Gastrocnemius medialis (tissue), 4 donors: ENCODE data around the gene RORC. TPM values are rescaled to one million over a fixed set of nuclear protein-coding genes. Genes with fewer than 3 reads are reported as not detected.

Source experiments
- ATAC-seq, 2 donors: fragments of 150-250 bp; one replicate each; pipeline ENCODE4 v1.9.1; 2016
- DNase-seq, 2 donors: peaks; one replicate each; pipeline ENCODE4 v3.0.0-alpha.2; 2019
- H3K27ac ChIP-seq, 4 donors: fragments of 200-600 bp; sonication (generic); 1 replicate in 1 of 4; 2 replicates in 3 of 4; pipeline ENCODE4 v1.5.1; 2016 to 2018; ENCODE audit warnings: mild to moderate bottlenecking in 2 of 4, moderate library complexity in 1 of 4
- H3K27me3 ChIP-seq, 3 donors: fragments of 200-600 bp; sonication (generic) in 2 of 3; 1 replicate in 1 of 3; 2 replicates in 2 of 3; pipeline versions ENCODE4 v1.5.1 to v1.6.0; 2016 to 2019; ENCODE audit warnings: mild to moderate bottlenecking in 1 of 3, moderate library complexity in 1 of 3
- H3K36me3 ChIP-seq, 2 donors: fragments of 200-600 bp; sonication (generic) in 1 of 2; one replicate each; pipeline ENCODE4 v1.5.1; 2017 to 2018
- H3K4me1 ChIP-seq, 2 donors: fragments of 200-600 bp; sonication (generic) in 1 of 2; one replicate each; pipeline ENCODE4 v1.5.1; 2016 to 2017; ENCODE audit warnings: mild to moderate bottlenecking in 2 of 2
- H3K4me3 ChIP-seq, 4 donors: fragments of 200-600 bp; sonication (generic) in 3 of 4; 1 replicate in 1 of 4; 2 replicates in 3 of 4; pipeline ENCODE4 v1.5.1; 2016 to 2019; ENCODE audit warnings: mild to moderate bottlenecking in 2 of 4
- H3K9me3 ChIP-seq, 3 donors: fragments of 200-600 bp; sonication (generic) in 2 of 3; 1 replicate in 1 of 3; 2 replicates in 2 of 3; pipeline ENCODE4 v1.5.1; 2016 to 2019
- CTCF ChIP-seq, 5 experiments: fragments of 450-650 bp in 3 of 5; fragments of 200-600 bp in 2 of 5; sonication (generic) in 2 of 5; IDR thresholded peaks in 4 of 5; conservative IDR thresholded peaks in 1 of 5; 1 replicate in 4 of 5; 2 replicates in 1 of 5; pipeline ENCODE4 v1.5.1; 2016 to 2019; ENCODE audit warnings: antibody characterized with exemption in 5 of 5, mild to moderate bottlenecking in 3 of 5, moderate library complexity in 3 of 5
- POLR2A ChIP-seq, 2 donors: fragments of 450-650 bp; IDR thresholded peaks; one replicate each; pipeline ENCODE4 v1.6.1; 2017; ENCODE audit warnings: antibody characterized with exemption in 2 of 2, mild to moderate bottlenecking in 2 of 2, moderate library complexity in 2 of 2
- in situ Hi-C, 4 donors: fragments of 200-750 bp; cut with MboI; loops; one replicate each; pipeline versions ENCODE4 v1.15.0 to v1.8.0; 2017; ENCODE audit warnings: low sequenced_read_pairs in 4 of 4
- intact Hi-C: fragments of 100-400 bp; cut with DNase I; formaldehyde crosslinking; loops from one replicate; pipeline ENCODE4 v1.15.1; 2023; ENCODE audit warnings: low total_unique reads
- total RNA-seq, 4 donors: library from RNA; depleted of rRNA; stranded (reverse); fragments of >200 nt; gene quantifications; one replicate each; pipeline versions ENCODE4 v1.1.0 to v1.2.3, GENCODE V29; 2016

The RORC gene
- total RNA-seq, 4 donors from 2014 or later, result 61.3 to 251 (median 163) TPM

- Histone ChIP-seq H3K9me3 (no peaks in the 10 kb centered on the region), H3K27ac (peak overlapping the region; percentile 98 to 99 (median 99)), H3K36me3 (no peaks in the 10 kb centered on the region), H3K4me3 (no peak overlapping the region), H3K27me3 (no peaks in the 10 kb centered on the region), H3K4me1 (peaks cover 56 to 77% of the 10 kb centered on the region in 2 donors)
- intact Hi-C loops (loop anchor here (10.0 kb wide), 1 partner anchor 810 kb away; no protein-coding TSS in a partner anchor), in situ Hi-C loops (loop anchor here in 3 of 4 donors (5.0 to 25.0 kb wide), 3 partner anchors 38 to 238 kb away; partner anchors contain the start of gene SNX27 (in 1 of the 3))
- ATAC-seq (peak; percentile 64 to 80), DNase-seq (peak; percentile 58 to 85)
- TF ChIP-seq POLR2A (IDR thresholded peaks at IDR 0.05) (no peak), CTCF (IDR thresholded peaks at IDR 0.05 in 4 of 5, conservative IDR thresholded peaks at IDR 0.05 in 1 of 5) (no peak)
These were observed 6.4 kb downstream of the RORC start for GRCh38 chr1:151825204-151825603.

- H3K9me3 ChIP-seq, result no peaks in the 10 kb centered on the region
- peak overlapping the region; percentile 4 to 99 (median 80) for H3K27ac ChIP-seq
- no peaks in the 10 kb centered on the region for H3K36me3 ChIP-seq
- TF ChIP-seq POLR2A (IDR thresholded peaks at IDR 0.05) (no peak), CTCF (IDR thresholded peaks at IDR 0.05 in 4 of 5, conservative IDR thresholded peaks at IDR 0.05 in 1 of 5) (no peak)
- H3K4me1 ChIP-seq, result peaks cover 48 to 66% of the 10 kb centered on the region in 2 donors
- intact Hi-C loops (loop anchor here (10.0 kb wide), 1 partner anchor 808 kb away; no protein-coding TSS in a partner anchor), in situ Hi-C loops (no loop called here)
- H3K27me3 ChIP-seq, result no peaks in the 10 kb centered on the region
- no peak for ATAC-seq
- DNase-seq, result no peak
- H3K4me3 ChIP-seq, result no peak overlapping the region
These were observed 8.4 kb downstream of the RORC start for GRCh38 chr1:151823175-151823574.

- TF ChIP-seq POLR2A (IDR thresholded peaks at IDR 0.05), result no peak
- no peaks in the 10 kb centered on the region for H3K27me3 ChIP-seq
- peaks cover 44 to 61% of the 10 kb centered on the region in 2 donors for H3K4me1 ChIP-seq
- H3K36me3 ChIP-seq, result no peaks in the 10 kb centered on the region
- peak overlapping the region; percentile 4 to 99 (median 36) for H3K27ac ChIP-seq
- intact Hi-C loops (loop anchor here (10.0 kb wide), 1 partner anchor 808 kb away; no protein-coding TSS in a partner anchor), in situ Hi-C loops (no loop called here)
- no peaks in the 10 kb centered on the region for H3K9me3 ChIP-seq
- DNase-seq (no peak), ATAC-seq (no peak)
- no peak overlapping the region for H3K4me3 ChIP-seq
These were observed 9.2 kb downstream of the RORC start for GRCh38 chr1:151822404-151822803.

GRCh38 chr1:151820940-151821339, 10.7 kb downstream of the RORC start:
- in situ Hi-C loops (no loop called here), intact Hi-C loops (loop anchor here (10.0 kb wide), 1 partner anchor 806 kb away; no protein-coding TSS in a partner anchor)
- H3K27me3 ChIP-seq, result no peaks in the 10 kb centered on the region
- ATAC-seq (no peak), DNase-seq (no peak)
- H3K4me3 ChIP-seq, result no peak overlapping the region
- H3K27ac ChIP-seq, result peak overlapping the region; percentile 44 to 99 (median 64)
- TF ChIP-seq CTCF (IDR thresholded peaks at IDR 0.05 in 4 of 5, conservative IDR thresholded peaks at IDR 0.05 in 1 of 5) (no peak), POLR2A (IDR thresholded peaks at IDR 0.05) (no peak)
- peaks cover 0 to 11% of the 10 kb centered on the region in 2 donors for H3K36me3 ChIP-seq
- peaks cover 35 to 47% of the 10 kb centered on the region in 2 donors for H3K4me1 ChIP-seq
- no peaks in the 10 kb centered on the region for H3K9me3 ChIP-seq

GRCh38 chr1:151819976-151820623, 11.5 kb downstream of the RORC start:
- H3K27ac ChIP-seq, result peak overlapping the region; percentile 44 to 99 (median 64)
- peaks cover 27 to 38% of the 10 kb centered on the region in 2 donors for H3K4me1 ChIP-seq
- no peaks in the 10 kb centered on the region for H3K27me3 ChIP-seq
- TF ChIP-seq CTCF (IDR thresholded peaks at IDR 0.05 in 4 of 5, conservative IDR thresholded peaks at IDR 0.05 in 1 of 5), result no peak
- no peak for TF ChIP-seq POLR2A (IDR thresholded peaks at IDR 0.05)
- H3K4me3 ChIP-seq, result no peak overlapping the region
- intact Hi-C loops, result loop anchor here (10.0 kb wide), 1 partner anchor 805 kb away; no protein-coding TSS in a partner anchor
- peak; percentile 40 to 63 for ATAC-seq
- peak in 1 of 2 donors; percentile 59 for DNase-seq
- peaks cover 0 to 19% of the 10 kb centered on the region in 2 donors for H3K36me3 ChIP-seq
- H3K9me3 ChIP-seq, result no peaks in the 10 kb centered on the region
- in situ Hi-C loops, result no loop called here
